SKM-1 (cell line): ENCODE measurements around the gene PDE4D.

Experiments used
- DNase-seq: peaks from one replicate; lab custom pipeline; 2025; ENCODE audit not compliant: unreplicated experiment; lab: John Stamatoyannopoulos, UW

The PDE4D gene

DNA sequence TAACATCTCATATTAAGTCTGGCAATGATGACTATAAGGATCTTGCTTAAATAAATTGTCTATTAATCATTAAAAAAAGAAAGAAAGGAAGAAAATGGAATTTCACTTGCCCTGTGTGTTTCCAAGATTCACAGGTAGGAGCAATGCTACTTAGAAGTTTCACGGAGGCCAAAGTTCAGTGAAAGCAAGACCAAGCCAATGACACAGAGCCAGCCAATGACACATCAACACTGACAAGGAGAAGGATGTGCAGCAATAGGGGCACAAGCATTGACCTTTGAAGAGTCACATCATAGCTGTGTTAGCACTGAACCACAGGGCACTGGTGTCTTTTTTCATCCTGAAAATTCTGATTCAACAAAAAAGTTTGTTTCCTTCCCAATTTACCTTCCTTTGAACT is 364.3 kb downstream of the PDE4D start:
- no peak for DNase-seq

DNA sequence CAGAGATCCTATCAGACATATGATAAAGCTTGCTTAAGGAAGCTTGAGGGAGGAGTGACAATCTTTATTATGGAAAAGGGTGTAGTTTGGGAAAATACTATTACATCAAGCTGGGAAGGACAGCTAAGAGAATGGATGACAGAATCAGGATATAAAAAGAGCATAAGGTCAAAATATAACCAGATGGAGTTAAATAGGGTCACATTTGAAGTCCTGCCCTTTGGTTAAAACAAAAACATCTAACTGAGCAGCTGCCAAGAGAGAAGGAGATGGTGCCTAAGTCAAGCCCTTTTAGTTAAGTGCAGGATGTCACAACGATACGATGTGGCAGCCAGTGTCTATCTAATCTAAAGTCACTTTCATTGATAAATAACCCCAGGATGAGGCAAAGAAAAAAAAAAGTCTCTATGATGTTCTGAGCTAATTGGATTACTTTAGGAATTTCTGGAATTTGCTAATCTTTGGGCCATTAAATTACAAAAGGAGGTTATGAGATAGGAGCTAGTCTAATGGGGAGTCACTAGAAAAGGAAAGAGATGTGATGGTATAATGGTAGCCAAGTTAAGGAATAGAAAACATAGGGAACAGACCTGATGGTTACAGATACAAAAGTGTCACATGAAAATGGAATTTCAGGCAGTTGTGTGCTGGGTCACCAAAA is 365.2 kb downstream of the PDE4D start:
- no peak for DNase-seq

DNA sequence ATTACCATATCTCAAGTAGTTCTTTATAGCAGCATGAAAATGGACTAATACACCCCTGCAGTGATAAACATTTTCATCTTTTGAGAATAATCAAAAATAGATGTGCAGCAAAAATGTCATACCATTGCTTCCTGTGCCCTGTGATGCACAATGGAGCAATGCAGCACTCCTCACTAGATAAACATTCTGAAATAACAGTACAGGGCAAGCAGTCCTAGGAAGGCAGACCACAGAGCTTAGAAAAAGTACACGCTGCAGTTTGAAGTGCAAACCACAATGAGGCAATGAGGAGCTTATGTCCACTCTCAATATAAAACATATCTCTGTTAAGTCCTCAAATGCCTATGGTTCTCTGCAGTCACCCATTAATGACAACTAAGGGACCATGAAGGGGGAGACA is 367.6 kb downstream of the PDE4D start:
- no peak for DNase-seq

DNA sequence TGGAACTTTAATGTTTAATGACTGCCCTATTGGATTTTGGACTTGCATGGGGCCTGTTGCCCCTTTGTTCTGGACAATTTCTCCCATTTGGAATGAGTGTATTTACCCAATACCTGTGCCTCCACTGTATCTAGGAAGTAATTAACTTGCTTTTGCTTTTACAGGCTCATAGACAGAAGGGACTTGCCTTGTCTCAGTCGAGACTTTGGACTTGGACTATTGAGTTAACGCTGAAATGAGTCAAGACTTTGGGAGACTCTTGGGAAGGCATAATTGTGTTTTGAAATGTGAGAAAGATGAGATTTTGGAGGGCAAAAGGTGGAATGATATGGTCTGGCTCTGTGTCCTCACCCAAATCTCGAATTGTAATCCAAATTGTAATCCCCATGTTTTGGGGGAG is 368.2 kb downstream of the PDE4D start:
- DNase-seq: no peak

DNA sequence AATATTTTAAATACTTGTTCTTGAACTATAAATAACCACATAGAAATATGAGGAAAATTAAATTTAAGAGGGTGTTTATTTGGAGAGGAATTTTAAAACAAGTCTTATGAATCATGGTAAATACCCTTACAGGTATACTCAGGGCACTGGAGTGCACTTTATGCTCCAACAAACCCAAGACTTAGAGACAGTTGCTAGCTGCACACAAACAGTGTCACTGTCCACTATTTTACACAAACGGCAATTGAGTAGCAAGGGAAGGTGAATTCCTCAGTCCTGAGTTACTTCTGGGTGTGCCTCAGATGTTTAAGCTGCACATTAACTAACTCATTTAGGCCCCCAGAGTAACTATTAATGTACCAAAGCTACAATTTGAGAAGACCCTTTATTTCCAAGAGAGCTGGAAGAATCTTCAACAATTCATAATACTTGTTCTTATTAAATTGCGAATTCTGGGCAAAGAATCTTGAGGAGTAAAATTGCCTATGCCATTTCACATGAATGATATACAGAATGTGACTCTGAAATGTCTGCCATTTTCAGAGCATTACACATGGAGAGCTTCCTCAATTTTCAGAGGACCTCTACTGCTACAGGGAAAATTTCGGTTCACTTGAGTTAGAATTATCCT is 371.2 kb downstream of the PDE4D start:
- no peak for DNase-seq

DNA sequence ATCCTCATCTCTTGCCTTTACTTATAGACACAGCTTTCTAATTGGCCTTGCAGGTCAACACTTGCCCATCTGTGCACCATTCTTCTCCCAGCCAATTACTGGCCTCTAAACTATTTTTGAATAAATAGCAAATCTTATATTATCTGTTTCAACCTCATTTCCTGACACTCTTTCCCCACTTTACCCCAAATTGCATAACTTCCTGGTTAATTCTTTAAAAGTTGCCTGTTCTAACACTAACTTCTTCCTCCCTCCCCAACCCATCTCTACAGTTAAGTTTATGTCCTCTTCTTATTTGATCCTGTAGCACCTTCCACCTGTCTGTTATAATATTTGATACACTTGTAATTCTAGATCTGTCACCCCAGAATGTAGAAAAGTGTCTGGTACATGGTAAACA is 372.1 kb downstream of the PDE4D start:
- DNase-seq: peak; percentile 26

DNA sequence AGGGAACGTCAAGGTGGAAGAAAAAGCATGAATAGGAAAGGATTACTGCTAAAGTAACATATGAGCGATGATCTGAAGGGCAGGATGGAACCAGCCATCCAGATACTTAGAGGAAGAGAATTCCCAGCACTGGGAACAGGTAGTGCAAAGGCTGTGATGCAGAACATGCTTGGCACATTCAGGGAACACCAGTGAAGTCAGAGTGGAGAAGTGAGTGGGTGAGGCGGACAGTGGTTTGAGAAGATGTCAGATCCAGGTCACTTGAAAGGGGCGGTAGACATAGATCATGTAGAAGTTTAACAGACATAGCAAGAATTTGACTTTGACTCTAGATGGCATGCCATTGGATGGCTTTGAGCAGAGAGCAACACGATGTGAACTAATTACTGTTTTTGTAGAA is 374.2 kb downstream of the PDE4D start:
- DNase-seq: no peak

DNA sequence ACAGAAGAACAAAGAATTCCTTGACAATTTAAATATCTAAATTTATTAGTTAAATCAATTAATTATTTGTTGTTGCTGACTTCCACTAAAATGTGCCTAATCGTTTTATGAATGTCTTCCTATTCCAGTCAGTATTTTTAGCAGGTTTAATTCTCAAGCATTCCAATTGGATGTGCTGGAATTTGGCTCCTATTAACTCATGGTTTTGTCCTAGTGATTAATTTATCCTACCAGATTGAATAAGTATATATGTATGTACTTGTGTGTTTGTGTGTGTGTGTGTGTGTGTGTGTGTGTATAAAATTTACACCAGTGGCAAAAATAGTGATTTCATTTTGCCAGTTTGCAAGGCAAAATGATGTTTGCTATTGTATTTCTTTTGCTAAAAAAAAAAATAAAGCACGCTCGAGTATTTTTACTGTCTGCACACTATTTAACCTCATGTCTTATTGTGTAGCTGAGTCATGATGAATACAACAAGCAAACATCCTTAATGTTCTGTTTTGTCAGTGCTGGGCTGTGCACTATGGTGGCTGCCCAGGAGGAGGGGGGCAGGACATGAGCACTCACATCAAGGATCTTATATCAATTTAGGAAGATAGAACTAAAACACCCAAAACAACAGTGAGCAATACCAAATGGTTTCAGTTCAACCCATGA is 375.5 kb downstream of the PDE4D start:
- DNase-seq: no peak

DNA sequence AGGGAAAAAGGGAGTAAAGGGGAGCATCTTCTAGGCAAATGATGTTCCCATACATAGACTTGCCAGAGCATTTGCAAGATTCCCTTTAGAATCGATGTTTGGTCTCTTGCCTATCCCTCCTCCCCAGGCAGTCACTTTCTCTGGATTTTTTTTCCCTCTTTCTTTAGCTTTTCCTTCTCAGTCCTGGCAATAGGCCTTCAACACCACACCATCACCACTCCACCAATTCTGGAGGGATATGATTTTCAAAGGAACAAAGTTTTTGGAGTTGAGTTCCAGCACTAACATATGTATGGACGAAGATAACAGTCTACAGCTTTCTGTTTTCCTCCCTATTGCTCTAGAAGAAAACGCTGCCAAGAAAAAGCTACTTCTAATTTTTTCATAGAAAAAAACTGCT is 377.4 kb downstream of the PDE4D start:
- DNase-seq: no peak

DNA sequence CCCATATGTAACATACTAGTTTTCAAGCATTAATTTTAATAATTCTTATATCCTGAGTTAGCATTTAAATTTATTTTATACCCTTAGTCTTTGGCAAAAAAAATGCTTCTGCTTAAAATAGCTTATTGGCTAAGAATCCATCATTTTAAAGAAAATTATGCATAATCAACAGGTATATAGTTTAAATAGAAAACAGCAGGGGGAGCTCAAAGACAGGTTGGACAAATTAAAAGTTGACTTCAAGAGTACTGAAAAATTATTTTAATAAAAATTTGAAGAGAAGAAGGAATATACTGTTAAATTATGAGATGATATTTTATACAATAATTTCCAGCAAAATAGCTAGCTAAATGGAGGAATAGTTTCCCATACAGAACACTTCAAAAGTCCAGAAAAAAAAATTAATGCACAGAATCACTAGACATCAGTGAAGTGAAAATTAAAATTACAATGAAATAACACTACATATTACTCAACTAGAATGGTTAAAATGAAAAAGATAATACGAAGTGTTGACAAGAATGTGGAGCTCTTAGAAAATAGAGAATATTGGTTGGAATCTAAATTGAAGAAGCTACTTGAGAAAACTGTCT is 387.1 kb downstream of the PDE4D start:
- DNase-seq: no peak

DNA sequence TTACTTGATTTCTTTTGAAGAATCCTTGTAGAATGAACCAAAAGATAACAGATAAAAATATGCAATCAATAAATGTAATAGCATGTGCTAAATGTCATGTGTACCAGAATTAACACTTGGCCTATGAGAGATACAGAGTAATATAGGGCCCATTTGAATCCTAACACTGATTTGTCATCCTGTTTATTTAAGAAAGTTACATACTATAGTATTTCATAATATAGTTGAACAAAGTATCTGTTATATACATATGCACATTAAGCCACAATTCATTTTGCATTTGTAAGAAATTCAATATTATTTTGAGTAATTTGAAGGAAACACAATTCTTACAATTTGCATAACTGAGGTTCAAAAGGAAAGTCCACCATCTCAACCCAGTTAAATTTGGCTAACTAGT is 389.5 kb downstream of the PDE4D start:
- DNase-seq: no peak

DNA sequence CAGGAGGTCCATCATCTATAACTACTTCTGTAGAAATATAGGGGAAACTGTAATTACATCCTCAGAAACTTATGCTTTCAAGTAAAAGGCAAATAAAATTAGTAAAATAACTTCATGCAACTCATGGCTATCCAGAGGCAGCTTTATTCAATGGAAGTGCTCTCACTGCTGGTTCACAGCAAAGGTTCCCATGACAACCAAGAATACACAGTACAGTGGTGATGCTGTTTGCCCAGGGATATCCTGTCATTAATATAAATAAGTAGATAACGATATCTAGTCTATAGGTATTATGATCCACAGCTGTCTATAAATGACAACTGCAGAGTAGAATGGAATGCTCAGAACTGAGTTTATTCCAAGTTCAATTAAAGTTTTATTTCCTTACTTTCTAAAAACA is 390.3 kb downstream of the PDE4D start:
- DNase-seq: no peak

DNA sequence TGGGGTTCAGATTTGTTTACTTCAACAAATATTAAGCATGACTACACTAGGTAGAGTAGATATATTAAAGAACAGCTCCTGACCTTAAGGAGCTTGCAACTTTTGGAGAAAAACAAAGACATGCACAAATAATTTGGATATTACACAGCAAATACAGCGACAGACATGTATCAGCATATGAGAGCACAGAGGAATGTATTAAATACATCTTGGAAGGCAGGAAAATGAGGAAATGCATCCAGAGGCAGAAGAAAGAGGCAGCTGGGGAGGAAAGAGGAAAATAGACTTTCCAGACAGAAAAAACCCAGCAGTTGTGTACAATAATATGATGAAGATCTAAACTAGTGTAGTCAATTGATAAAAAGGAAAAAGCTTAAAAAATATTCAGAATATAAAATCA is 392.2 kb downstream of the PDE4D start:
- no peak for DNase-seq

DNA sequence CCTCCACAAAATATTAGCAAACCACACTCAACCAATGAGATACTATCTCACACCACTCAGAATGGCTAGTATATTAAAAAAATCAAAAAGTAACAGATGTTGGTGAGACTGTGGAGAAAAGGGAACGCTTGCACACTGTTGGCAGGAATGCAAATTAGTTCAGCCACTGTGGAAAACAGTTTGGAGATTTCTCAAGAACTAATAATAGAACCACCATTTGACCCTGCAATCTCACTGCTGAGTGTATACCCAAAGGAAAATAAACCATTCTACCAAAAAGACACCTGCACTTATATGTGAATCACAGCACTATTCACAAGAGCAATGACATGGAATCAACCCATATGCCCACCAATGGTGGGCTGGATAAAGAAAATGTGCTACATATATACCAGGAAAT is 393.5 kb downstream of the PDE4D start:
- no peak for DNase-seq

DNA sequence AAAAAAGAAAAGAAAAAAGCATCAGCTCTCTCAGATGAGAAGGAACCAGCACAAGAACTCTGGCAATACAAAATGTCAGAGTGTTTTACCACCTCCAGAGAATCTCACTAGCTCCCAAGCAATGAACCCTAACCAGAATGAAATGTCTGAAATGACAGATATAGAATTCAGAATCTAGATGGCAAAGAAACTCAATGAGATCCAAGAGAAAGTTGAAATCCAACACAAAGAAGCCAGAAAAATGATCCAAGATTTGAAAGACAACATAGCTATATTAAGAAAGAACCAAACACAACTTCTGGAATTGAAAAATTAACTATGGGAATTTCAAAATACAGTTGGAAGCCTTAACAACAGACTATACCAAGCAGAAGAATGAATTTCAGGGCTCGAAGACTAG is 396.3 kb downstream of the PDE4D start:
- DNase-seq: no peak

DNA sequence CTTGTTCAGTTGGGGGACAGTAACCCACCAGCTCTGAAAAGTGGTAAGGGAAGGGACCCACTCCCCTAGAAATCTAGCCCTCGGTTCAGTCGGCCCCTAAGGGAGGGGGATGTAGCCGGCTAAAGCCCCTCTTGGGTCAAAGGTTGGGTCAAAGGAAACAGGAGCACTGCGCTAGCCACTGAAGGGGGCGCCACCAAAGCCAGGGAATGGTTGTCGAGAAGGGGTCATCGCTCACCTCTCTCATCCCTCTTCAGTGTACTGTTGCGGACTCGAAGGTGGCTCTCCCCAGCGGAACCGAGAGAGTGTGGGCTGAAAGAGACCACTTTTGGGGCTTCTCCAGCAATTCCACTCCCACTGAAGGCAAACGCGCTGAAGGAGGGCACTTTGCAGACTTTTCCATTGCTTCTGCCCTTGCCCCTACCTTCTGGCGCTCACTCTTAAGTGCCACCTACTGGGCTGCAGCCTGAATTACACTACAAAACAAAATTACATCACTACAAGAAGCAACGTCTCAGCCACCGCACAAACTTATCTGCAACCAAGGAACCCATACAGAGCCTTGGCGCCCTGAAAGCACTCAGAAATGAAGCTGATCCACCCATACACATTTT is 396.9 kb downstream of the PDE4D start:
- DNase-seq: peak; percentile 3

DNA sequence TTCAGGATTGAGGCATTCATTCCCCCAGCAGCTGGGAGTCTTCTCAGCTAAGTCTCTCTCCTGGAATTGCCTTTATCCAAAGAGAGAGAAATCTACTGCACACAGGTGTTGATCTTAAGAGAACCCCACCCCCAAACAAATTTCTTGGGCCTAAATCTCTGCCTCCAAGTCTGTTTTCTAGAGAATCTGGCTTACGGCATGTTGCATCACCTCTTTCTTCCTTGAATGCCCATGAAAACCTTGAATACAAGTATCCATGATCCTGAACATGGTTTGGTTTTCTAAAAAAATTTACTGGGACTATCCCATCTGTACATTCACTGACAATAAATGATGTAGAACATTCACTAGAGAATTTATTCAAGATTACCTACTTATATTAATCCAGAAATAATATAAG is 401.6 kb downstream of the PDE4D start:
- no peak for DNase-seq

DNA sequence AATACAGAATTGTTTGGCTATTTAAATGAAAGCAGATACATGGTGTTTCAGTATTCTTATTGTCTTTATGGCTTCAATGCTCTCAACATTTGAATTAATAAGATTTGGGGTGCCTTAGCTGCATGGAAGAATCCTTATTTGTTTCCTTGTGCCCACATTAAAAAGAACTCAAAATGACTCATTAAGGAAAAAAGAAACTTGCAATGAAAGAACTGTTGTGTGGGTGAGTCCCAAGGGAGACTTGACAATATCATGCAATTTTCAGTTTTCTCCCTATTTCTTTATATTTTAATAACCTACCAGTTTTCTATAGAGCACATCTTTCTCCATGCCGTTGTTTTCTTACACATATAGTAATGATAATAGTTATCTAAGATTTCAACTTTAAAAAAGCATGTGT is 404.0 kb downstream of the PDE4D start:
- no peak for DNase-seq

DNA sequence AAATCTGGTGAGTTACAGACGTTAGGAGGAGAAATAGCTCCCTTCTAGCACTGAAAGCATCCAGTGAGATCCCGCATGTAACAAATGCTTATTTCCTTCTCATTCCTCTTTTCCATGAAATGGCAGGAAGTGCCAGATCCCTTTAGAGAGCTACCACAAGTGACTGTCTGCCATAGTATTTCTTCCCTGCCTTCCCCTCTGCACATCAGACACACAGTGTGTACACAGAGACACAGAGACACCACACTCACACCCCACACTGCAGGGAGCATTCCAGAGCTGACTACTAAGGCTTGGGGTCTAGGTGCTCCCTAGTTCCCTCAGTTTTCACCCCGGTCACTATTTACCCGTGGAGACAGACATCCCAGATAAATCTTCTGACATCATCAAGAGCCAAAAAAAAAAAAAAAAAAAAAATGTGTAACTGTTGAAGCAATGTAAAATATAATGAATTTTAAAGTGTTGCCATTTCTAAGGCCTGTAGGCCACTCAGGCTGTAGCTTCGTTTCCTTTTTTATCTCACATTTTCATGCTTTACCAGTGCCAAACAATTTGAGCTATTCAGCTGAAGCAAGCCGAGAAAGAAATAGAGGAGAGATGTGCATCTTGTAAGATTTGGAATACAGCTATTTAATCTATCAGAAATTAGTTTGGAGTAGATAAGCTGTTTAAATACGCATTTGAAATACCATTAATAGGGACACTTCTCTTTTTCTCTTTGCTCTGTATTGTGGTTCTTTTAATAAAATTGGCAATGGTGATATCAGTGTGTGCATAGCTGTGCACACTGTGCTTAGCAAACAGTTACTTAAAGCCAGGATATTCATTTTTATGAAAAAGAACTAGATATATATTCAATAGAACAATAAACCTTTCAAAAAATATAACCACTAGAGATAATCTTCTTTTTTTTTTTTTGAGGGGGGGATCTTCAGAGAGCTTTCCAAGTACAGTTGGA is 405.5 kb downstream of the PDE4D start:
- no peak for DNase-seq

DNA sequence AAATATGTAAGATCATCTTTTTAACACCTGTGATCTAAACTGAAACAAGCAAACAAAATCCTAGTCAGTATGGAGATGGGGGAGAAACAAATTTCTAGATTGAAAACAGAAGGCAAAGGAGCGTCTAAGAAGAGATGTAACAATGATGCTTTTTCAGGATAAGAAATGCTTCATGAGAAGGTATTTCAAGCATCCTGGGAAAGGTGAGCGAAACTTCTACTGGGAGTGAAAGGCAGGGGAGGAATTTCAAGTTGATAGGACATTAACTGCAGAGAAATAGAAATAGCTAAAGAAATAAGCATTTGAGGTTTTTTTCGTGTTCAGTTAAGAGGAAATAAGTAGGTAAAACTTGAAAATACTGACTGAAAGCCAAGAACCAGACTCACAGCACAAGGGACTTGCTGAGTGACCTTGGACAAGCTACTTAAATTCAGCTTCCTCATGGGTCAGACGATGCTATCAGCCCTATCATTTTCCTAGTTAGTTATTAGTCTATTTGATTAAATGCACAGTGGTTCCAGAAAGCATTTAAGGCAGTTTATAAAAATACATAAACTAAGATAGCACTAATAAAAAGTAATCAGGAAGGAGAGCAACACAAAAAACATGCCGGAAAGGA is 406.3 kb downstream of the PDE4D start:
- DNase-seq: no peak
